Astrocyte (in vitro differentiated cells and primary cell): ENCODE measurements around the gene SPRTN. TPM values are rescaled to one million over a fixed set of nuclear protein-coding genes. Genes with fewer than 3 reads are reported as not detected.

ENCODE experiments used
- DNase-seq: peaks from one replicate; pipeline ENCODE4 v3.0.0-alpha.2; 2010; ENCODE audit warnings: low read depth
- FAIRE-seq: peaks from 2 replicates; lab custom pipeline; 2011; peaks lifted over from hg19 to GRCh38; lab: Jason Lieb, UNC
- H2AFZ ChIP-seq: 2 replicates; pipeline ENCODE4 v1.6.0; 2012; ENCODE audit warnings: low read depth, low read length, inconsistent platforms
- H3K27ac ChIP-seq: 2 replicates; pipeline ENCODE4 v1.5.1; 2011; ENCODE audit warnings: low read depth, low read length, inconsistent platforms
- H3K27me3 ChIP-seq: 2 replicates; pipeline ENCODE4 v1.6.0; 2011; ENCODE audit warnings: low read length, inconsistent platforms; ENCODE audit not compliant: insufficient read depth
- H3K36me3 ChIP-seq: 2 replicates; pipeline ENCODE4 v1.5.1; 2011; ENCODE audit warnings: low read length, inconsistent platforms; ENCODE audit not compliant: insufficient read depth
- H3K4me1 ChIP-seq: 2 replicates; pipeline ENCODE4 v1.5.1; 2011; ENCODE audit warnings: low read length, inconsistent platforms; ENCODE audit not compliant: insufficient read depth
- H3K4me2 ChIP-seq: 2 replicates; pipeline ENCODE4 v1.6.0; 2012; ENCODE audit warnings: low read length, inconsistent platforms
- H3K4me3 ChIP-seq: 2 replicates; pipeline ENCODE4 v1.5.1; 2011; ENCODE audit warnings: low read depth, mild to moderate bottlenecking, low read length, inconsistent platforms; ENCODE audit not compliant: insufficient read depth
- H3K79me2 ChIP-seq: 2 replicates; pipeline ENCODE4 v1.6.0; 2012; ENCODE audit warnings: mild to moderate bottlenecking, low read length, inconsistent platforms; ENCODE audit not compliant: insufficient read depth
- H3K9ac ChIP-seq: 2 replicates; pipeline ENCODE4 v1.6.0; 2012; ENCODE audit warnings: mild to moderate bottlenecking, low read length, inconsistent platforms
- H3K9me3 ChIP-seq: 2 replicates; pipeline ENCODE4 v1.5.1; 2012; ENCODE audit warnings: low read depth, mild to moderate bottlenecking, low read length, inconsistent platforms; ENCODE audit not compliant: insufficient read depth
- H4K20me1 ChIP-seq: 2 replicates; pipeline ENCODE4 v1.6.0; 2012; ENCODE audit warnings: low read length, inconsistent platforms; ENCODE audit not compliant: insufficient read depth
- H3K27ac Mint-ChIP-seq: one replicate; pipeline ENCODE4 v1.8.0; 2021; ENCODE audit warnings: mild to moderate bottlenecking, mixed read lengths; ENCODE audit not compliant: unreplicated experiment
- H3K27me3 Mint-ChIP-seq: one replicate; pipeline ENCODE4 v1.8.0; 2021; ENCODE audit warnings: low read depth, mixed read lengths; ENCODE audit not compliant: unreplicated experiment
- H3K36me3 Mint-ChIP-seq: one replicate; pipeline ENCODE4 v1.8.0; 2021; ENCODE audit warnings: low read depth, mixed read lengths; ENCODE audit not compliant: unreplicated experiment
- H3K4me1 Mint-ChIP-seq: one replicate; pipeline ENCODE4 v1.8.0; 2021; ENCODE audit warnings: low read depth, mixed read lengths; ENCODE audit not compliant: unreplicated experiment
- H3K4me3 Mint-ChIP-seq: one replicate; pipeline ENCODE4 v1.8.0; 2021; ENCODE audit warnings: mild to moderate bottlenecking, moderate library complexity, mixed read lengths; ENCODE audit not compliant: unreplicated experiment
- H3K9me3 Mint-ChIP-seq: one replicate; pipeline ENCODE4 v1.8.0; 2021; ENCODE audit warnings: mild to moderate bottlenecking, mixed read lengths; ENCODE audit not compliant: unreplicated experiment
- CTCF ChIP-seq: IDR thresholded peaks from 2 replicates; pipeline ENCODE4 v1.5.1; 2011; ENCODE audit warnings: low read depth, mild to moderate bottlenecking, inconsistent platforms, low read length, moderate library complexity; ENCODE audit not compliant: insufficient read depth
- EZH2 ChIP-seq: IDR thresholded peaks from 2 replicates; pipeline ENCODE4 v1.6.1; 2012; ENCODE audit warnings: mild to moderate bottlenecking, low read length, inconsistent platforms; ENCODE audit not compliant: insufficient read depth
- total RNA-seq: library from RNA; stranded (reverse); gene quantifications from 2 replicates; pipeline ENCODE4 v1.2.1, GENCODE V29; 2021

SPRTN gene
- total RNA-seq, 1 donor from 2014 or later = 13.6 TPM

GRCh38 chr1:231301990-231302389, 36.1 kb upstream of the SPRTN start:
- Mint-ChIP-seq H3K27ac (no peak overlapping the region), H3K9me3 (no peaks in the 10 kb centered on the region), H3K36me3 (no peaks in the 10 kb centered on the region), H3K4me1 (no peaks in the 10 kb centered on the region), H3K27me3 (no peaks in the 10 kb centered on the region), H3K4me3 (no peak overlapping the region)
- Histone ChIP-seq H3K4me3 (no peak overlapping the region), H3K9ac (no peak overlapping the region), H4K20me1 (no peaks in the 10 kb centered on the region), H3K27ac (no peak overlapping the region), H3K9me3 (no peaks in the 10 kb centered on the region), H3K36me3 (no peaks in the 10 kb centered on the region), H3K4me1 (no peaks in the 10 kb centered on the region), H2AFZ (no peak overlapping the region), H3K27me3 (no peaks in the 10 kb centered on the region), H3K4me2 (no peak overlapping the region), H3K79me2 (no peaks in the 10 kb centered on the region)
- DNase-seq (no peak), FAIRE-seq (no peak)
- no peak for TF ChIP-seq EZH2
- TF ChIP-seq CTCF = no peak

GRCh38 chr1:231310391-231310934, 27.6 kb upstream of the SPRTN start:
- Histone ChIP-seq H3K4me3 (no peak overlapping the region), H3K27me3 (no peaks in the 10 kb centered on the region), H3K9me3 (no peaks in the 10 kb centered on the region), H3K27ac (no peak overlapping the region), H4K20me1 (no peaks in the 10 kb centered on the region), H3K4me1 (no peaks in the 10 kb centered on the region), H3K36me3 (no peaks in the 10 kb centered on the region), H3K9ac (no peak overlapping the region), H3K79me2 (no peaks in the 10 kb centered on the region), H2AFZ (no peak overlapping the region), H3K4me2 (no peak overlapping the region)
- peaks cover 19% of the 10 kb centered on the region for H3K27me3 Mint-ChIP-seq
- FAIRE-seq (no peak), DNase-seq (no peak)
- H3K36me3 Mint-ChIP-seq = no peaks in the 10 kb centered on the region
- H3K9me3 Mint-ChIP-seq = peaks cover 4% of the 10 kb centered on the region
- TF ChIP-seq EZH2 (no peak), CTCF (no peak)
- no peak overlapping the region for H3K27ac Mint-ChIP-seq
- H3K4me3 Mint-ChIP-seq = no peak overlapping the region
- H3K4me1 Mint-ChIP-seq = no peaks in the 10 kb centered on the region

- H3K79me2 ChIP-seq = no peaks in the 10 kb centered on the region
- peaks cover 2% of the 10 kb centered on the region for H3K36me3 Mint-ChIP-seq
- no peaks in the 10 kb centered on the region for H3K36me3 ChIP-seq
- H2AFZ ChIP-seq = no peak overlapping the region
- no peaks in the 10 kb centered on the region for H3K4me1 Mint-ChIP-seq
- H3K4me1 ChIP-seq = no peaks in the 10 kb centered on the region
- peaks cover 19% of the 10 kb centered on the region for H3K27me3 Mint-ChIP-seq
- H3K4me2 ChIP-seq = no peak overlapping the region
- no peak overlapping the region for H3K9ac ChIP-seq
- no peak for TF ChIP-seq EZH2
- TF ChIP-seq CTCF = no peak
- H3K9me3 ChIP-seq = no peaks in the 10 kb centered on the region
- H3K27me3 ChIP-seq = no peaks in the 10 kb centered on the region
- no peaks in the 10 kb centered on the region for H4K20me1 ChIP-seq
- no peak overlapping the region for H3K4me3 Mint-ChIP-seq
- no peak for FAIRE-seq
- no peak for DNase-seq
- peaks cover 4% of the 10 kb centered on the region for H3K9me3 Mint-ChIP-seq
- no peak overlapping the region for H3K4me3 ChIP-seq
- no peak overlapping the region for H3K27ac Mint-ChIP-seq
- H3K27ac ChIP-seq = no peak overlapping the region
Measured at GRCh38 chr1:231311720-231312431, 26.2 kb upstream of the SPRTN start.
